Epithelial cell of proximal tubule (primary cell): ENCODE results near the gene ECM2. TPM values are rescaled to one million over a fixed set of nuclear protein-coding genes. Genes with fewer than 3 reads are reported as not detected.

Experiments used
- DNase-seq: peaks from one replicate; pipeline ENCODE4 v3.0.0-alpha.2; 2011; ENCODE audit warnings: low read depth
- H3K4me3 ChIP-seq: 2 replicates; pipeline ENCODE4 v1.5.1; 2011; ENCODE audit warnings: low read depth, mild to moderate bottlenecking, low read length
- total RNA-seq: library from RNA; depleted of rRNA; stranded (reverse); fragments of >200 nt; gene quantifications from 2 replicates; pipeline ENCODE4 v1.2.3, GENCODE V29; 2015
- TF ChIP-seq, protein P1 (sequence below): conservative IDR thresholded peaks from 2 replicates; pipeline ENCODE4 v1.5.1; 2012; ENCODE audit warnings: low read depth, mild to moderate bottlenecking, low read length

Gene ECM2
- total RNA-seq, 1 donor from 2014 or later, result not detected

- H3K4me3 ChIP-seq, result no peak overlapping the region
- TF ChIP-seq, protein P1, sequence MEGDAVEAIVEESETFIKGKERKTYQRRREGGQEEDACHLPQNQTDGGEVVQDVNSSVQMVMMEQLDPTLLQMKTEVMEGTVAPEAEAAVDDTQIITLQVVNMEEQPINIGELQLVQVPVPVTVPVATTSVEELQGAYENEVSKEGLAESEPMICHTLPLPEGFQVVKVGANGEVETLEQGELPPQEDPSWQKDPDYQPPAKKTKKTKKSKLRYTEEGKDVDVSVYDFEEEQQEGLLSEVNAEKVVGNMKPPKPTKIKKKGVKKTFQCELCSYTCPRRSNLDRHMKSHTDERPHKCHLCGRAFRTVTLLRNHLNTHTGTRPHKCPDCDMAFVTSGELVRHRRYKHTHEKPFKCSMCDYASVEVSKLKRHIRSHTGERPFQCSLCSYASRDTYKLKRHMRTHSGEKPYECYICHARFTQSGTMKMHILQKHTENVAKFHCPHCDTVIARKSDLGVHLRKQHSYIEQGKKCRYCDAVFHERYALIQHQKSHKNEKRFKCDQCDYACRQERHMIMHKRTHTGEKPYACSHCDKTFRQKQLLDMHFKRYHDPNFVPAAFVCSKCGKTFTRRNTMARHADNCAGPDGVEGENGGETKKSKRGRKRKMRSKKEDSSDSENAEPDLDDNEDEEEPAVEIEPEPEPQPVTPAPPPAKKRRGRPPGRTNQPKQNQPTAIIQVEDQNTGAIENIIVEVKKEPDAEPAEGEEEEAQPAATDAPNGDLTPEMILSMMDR, result peak; percentile 82
- no peak for DNase-seq
Observed at GRCh38 chr9:92501671-92502393, 34.0 kb downstream of the ECM2 start.

DNA sequence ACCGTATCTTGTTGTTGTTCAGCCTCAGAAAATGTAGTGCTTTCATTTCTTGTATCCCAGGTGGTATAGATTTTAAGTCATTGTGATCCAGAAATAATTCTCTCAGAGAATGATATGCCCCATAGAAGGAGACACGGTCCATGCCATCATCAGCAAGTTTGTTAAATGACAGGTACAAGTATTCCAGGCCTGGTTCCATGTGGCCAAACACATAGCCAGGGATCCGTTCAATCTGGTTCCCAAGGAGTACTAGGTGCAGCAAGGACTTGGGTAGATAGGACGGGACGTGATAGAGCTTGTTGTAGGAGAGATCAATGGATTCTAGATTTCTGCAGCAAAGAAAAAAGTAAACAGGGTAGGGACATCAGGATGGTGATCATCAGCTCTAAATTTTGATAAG is 35.1 kb downstream of the ECM2 start:
- TF ChIP-seq, protein P1, result no peak
- DNase-seq, result no peak
- H3K4me3 ChIP-seq, result no peak overlapping the region

- TF ChIP-seq, protein P1, result no peak
- DNase-seq, result no peak
- no peak overlapping the region for H3K4me3 ChIP-seq
Observed at GRCh38 chr9:92499701-92500100, 36.1 kb downstream of the ECM2 start.

DNA sequence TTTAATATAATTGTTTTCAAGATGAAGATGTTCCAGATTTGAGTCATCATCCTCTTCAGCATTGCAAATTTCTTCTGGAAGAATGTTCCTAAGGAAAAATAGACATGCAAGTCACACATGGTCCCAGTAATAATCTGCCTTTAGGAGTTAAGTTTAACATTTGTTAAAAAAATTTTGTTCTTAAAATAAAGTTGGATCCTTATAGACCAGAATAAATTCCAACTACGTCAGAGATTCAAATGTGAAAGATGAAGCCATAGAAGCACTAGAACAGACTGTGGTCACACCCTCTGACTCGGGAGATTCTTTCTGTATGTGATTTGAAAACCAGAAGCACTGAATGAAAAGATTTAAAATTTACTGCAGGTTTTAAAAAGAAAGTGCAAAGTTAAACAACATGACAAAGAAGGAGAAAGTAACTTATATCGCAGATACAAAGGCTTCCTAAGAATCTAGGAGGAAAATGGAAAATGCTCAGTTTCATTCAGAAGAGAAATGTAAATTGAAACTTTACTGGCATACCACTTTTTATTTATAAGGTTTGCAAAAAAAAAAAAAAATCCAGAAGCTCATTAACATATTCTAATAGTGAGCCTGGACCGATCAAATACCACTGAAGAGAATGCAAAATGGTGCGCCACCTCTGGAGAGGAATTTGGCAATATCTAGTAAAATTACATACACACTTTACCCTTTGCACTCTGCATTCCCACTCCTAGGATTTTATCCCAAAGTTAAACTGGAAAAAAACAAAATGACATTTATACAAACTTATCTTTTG is 39.2 kb downstream of the ECM2 start:
- no peak for DNase-seq
- TF ChIP-seq, protein P1, result no peak
- H3K4me3 ChIP-seq, result no peak overlapping the region

- TF ChIP-seq, protein P1, result no peak
- H3K4me3 ChIP-seq, result no peak overlapping the region
- DNase-seq, result no peak
Observed at GRCh38 chr9:92494856-92495255, 40.9 kb downstream of the ECM2 start.

- H3K4me3 ChIP-seq, result no peak overlapping the region
- DNase-seq, result no peak
- TF ChIP-seq, protein P1, result no peak
Observed at GRCh38 chr9:92493749-92494387, 41.9 kb downstream of the ECM2 start.
